NOMO-1 treated with dmso at 0.1 percent for 144 hours (cell line): ENCODE data around the gene CTRB1.

ENCODE experiments used
- DNase-seq: peaks from one replicate; lab custom pipeline; 2025; ENCODE audit not compliant: unreplicated experiment; lab: John Stamatoyannopoulos, UW

CTRB1 gene

GRCh38 chr16:75225092-75225491, 6.3 kb downstream of the CTRB1 start:
- no peak for DNase-seq

GRCh38 chr16:75225678-75226515, 7.1 kb downstream of the CTRB1 start:
- no peak for DNase-seq

GRCh38 chr16:75226550-75227360, 8.0 kb downstream of the CTRB1 start:
- no peak for DNase-seq

DNA sequence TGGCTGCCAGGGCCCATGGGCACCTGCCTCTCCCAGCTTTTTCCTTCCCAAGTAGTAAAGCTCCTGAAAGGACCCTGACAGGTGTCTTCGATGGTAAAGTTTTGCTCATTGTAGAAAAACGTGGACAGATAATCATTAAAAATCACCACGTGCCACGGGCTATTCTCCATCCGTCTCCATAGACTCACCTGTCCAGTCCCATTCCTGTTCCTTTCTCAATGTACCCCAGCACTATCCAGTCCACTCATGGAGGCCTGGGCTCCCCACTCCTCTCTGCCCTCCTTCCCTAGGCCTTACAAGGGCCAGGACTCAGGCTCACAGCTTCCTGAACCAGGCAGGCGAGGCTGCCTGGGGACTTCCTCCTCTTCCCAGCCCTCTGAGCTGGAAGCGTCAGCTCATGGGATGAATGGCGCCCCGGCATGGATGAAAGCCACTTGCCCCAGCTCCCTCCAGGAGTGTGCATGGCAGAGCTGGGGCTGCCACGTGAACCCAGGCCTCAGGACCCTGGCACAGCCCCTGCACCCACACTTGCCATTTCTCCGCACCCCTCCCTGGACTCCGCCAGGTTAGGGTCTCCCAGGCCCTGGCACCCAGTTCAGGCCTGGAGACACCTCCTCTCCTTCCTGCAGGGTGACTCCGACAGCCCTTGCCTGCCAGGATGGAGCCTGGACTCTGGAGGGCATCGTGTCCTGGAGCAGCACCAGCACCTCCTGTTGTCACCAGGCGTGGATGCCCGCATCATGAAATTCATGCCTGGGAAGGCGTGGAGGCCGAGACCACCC, 8.8 kb downstream of the CTRB1 start:
- no peak for DNase-seq

DNA sequence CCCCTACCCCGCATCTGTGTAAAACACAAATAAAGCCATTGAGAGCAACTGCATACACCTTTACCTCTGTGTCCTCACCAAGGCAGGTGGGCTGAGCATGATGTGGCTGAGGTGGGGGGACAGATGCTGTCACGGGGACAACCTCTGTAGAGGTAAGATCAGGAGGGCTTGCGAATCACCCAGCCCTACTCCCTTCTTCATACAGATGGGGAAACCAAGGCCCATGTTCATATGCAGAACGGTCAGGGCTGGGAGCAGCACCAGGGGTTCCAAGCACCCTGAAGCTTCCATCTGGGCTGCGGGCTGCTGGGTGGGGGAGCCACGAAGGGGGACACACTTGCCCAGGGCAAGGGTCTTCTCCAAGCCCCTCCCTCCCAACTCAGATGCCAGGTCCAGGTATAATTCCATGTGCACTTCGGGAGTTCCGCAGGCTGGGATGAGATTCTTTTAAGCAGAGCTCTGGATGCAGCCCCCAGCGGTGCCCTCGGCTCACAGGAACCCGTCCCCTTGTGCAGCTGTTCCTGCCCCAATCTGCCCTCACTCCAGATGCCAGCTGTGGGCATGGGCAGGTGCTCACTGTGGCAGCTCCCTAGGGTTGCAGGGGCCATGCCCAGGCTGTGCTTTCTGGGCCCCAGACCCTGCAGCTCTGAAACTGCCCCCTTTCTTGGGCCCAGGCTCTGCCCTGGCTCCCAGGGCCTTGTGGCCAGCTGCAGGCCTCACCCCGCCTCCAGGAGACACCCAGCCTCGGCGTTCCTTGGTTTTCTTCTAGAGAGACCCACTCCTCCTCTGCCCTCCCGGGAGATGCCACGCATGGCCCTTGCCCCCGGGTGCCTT, 9.6 kb downstream of the CTRB1 start:
- DNase-seq, result no peak

DNA sequence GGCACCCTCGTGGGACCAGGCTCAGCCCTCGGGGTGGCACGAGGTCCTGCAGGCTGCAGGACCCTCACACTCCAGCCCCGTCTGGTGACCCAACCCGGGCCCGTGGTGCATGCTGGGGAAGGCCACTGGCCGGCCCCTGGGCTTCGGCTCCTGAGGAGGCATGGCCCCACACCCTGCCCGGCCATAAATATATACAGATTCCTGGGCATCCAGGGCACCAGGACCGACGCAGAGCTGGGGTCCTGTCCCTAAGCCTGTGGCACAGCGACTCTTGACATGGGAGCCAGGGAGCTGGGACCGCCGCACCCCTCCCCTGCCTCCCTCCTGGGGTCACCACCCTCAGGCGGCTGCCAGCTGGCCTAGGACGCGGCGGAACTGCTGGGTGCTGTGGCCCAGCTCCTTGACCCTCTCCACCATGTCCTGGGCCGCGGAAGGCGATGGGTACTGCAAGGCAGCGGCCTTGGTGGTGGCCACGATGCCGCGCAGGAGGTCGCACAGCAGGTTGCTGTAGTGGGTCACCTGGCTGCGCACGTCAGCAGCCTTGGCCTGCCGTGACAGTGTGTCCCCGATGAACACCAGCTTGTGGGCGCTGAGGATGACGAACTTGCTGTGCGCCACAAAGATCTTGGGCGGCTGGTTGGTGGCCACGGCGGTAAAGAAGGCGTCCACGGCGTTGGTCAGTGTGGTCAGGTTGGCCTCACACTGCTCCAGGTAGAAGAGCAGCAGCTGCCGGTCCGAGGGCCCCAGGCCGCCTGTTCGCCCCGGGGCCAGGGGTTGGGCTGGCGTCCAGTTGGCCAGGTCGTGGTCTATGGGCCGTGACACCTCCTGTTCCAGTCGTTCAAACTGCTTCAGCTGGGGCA, 10.6 kb downstream of the CTRB1 start:
- DNase-seq, result no peak

- no peak for DNase-seq
Measured at GRCh38 chr16:75230471-75231110, 11.8 kb downstream of the CTRB1 start.

DNA sequence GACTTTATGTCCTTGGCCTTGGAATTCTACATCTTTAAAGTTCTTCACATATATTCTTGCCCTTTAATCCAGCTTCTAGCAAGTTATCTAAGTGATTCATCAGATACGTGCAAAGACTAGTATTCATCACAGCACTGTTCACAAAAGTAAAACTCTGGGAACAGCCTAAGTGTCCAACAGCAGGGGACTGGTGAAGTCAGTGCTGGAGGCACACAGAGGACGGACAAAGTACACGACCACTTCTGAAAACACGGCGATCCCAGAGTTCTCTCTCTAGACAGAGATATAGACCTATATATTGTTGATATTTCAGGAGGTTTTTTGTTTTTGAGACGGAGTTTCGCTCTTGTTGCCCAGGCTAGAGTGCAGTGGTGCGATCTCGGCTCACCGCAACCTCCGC, 12.8 kb downstream of the CTRB1 start:
- no peak for DNase-seq

DNA sequence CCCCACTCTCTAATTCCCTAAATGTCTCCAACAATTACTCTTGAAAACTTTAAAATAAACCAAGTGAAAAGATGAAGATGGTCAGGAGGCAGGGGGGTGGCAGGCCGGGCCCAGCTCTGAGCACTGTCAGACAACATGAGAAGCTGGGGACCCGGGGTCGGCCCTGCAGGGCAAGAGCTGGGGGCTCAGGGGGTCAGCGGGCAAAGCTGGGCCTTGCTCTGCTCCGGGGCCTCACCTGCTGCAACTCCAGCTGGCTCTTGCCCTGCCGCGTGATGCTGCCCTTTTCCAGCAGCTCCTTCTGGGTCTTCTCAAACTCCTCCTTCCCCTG, 14.8 kb downstream of the CTRB1 start:
- DNase-seq, result no peak

- DNase-seq, result no peak
Measured at GRCh38 chr16:75234856-75235696, 16.3 kb downstream of the CTRB1 start.

GRCh38 chr16:75235721-75236193, 17.0 kb downstream of the CTRB1 start:
- no peak for DNase-seq

GRCh38 chr16:75236232-75236631, 17.4 kb downstream of the CTRB1 start:
- no peak for DNase-seq

- DNase-seq, result no peak
Measured at GRCh38 chr16:75236736-75237397, 18.1 kb downstream of the CTRB1 start.

DNA sequence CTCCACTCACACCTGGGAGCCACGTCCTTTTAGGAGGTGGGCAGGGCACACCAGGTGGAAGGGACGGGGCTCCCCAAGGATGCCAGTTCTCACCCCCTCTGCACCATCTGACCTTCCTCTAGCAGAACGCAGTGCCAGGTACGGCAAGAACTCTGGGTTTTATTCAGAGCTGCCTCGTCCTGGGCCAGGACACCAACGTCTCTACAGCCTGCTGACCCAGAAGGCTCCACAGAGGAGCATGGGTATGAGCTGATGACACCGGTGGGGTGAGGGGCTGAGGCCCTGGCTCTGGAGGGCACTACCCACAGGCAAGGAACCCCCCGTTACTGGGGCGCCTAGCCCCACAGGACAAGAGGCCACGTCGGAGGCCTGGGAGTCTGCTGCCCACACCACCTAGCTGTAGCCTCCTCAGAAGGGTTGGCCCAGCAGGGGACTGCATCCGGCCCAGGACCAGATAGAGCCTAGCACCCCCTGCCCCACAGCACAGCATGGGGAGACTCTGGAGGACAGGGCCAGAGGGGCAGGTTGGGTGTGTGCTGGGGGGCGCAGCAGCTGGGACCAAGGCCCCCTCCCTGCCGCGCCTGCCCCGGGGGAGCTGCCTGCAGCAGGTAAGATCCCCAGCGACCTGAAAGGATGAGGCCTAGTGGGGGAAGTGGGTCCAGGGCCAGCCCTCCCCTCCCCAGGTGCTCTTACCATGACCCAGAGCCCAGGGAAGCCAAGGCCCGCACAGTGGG, 18.8 kb downstream of the CTRB1 start:
- DNase-seq, result no peak

- DNase-seq, result no peak
Measured at GRCh38 chr16:75238132-75238852, 19.5 kb downstream of the CTRB1 start.

GRCh38 chr16:75238853-75239541, 20.2 kb downstream of the CTRB1 start:
- DNase-seq, result no peak
